Kidney (tissue), 14 donors: ENCODE results near the gene PLCL2. TPM values are rescaled to one million over a fixed set of nuclear protein-coding genes. Genes with fewer than 3 reads are reported as not detected.

Experiments used
- DNase-seq, 5 donors: peaks; one replicate each; pipeline ENCODE4 v3.0.0-alpha.2; 2013 to 2020
- FAIRE-seq: peaks from 2 replicates; lab custom pipeline; 2012; peaks lifted over from hg19 to GRCh38; lab: Jason Lieb, UNC
- H3K27ac ChIP-seq, 2 donors: one replicate each; pipeline ENCODE4 v1.7.0; 2013; ENCODE audit warnings: low read depth in 2 of 2, low read length in 2 of 2, inconsistent platforms in 1 of 2
- H3K27me3 ChIP-seq: one replicate; pipeline ENCODE4 v1.7.1; 2013; ENCODE audit warnings: low read length, inconsistent platforms; ENCODE audit not compliant: control insufficient read depth, insufficient read depth
- H3K36me3 ChIP-seq, 3 donors: one replicate each; pipeline versions ENCODE4 v1.7.0 to v1.7.1; 2013; ENCODE audit warnings: low read length in 3 of 3, control low read depth in 1 of 3, inconsistent platforms in 1 of 3; ENCODE audit not compliant: insufficient read depth in 3 of 3, control insufficient read depth in 2 of 3
- H3K4me1 ChIP-seq, 3 donors: one replicate each; pipeline versions ENCODE4 v1.7.0 to v1.7.1; 2013; ENCODE audit warnings: low read length in 3 of 3, inconsistent platforms in 1 of 3, low read depth in 1 of 3; ENCODE audit not compliant: control insufficient read depth in 2 of 3, insufficient read depth in 2 of 3
- H3K4me3 ChIP-seq, 3 donors: one replicate each; pipeline versions ENCODE4 v1.7.0 to v1.8.1; 2013; ENCODE audit warnings: low read length in 3 of 3, control low read depth in 1 of 3, inconsistent platforms in 1 of 3
- H3K9ac ChIP-seq, 3 donors: one replicate each; pipeline versions ENCODE4 v1.7.0 to v1.7.1; 2013; ENCODE audit warnings: low read length in 3 of 3, control low read depth in 1 of 3, inconsistent platforms in 1 of 3
- H3K9me3 ChIP-seq, 3 donors: one replicate each; pipeline versions ENCODE4 v1.7.0 to v1.7.1; 2013; ENCODE audit warnings: low read length in 3 of 3, control low read depth in 1 of 3, inconsistent platforms in 1 of 3; ENCODE audit not compliant: control insufficient read depth in 2 of 3, insufficient read depth in 1 of 3
- CTCF ChIP-seq: IDR thresholded peaks from 3 replicates; pipeline ENCODE4 v1.5.1; 2012; ENCODE audit warnings: mild to moderate bottlenecking, moderate library complexity, borderline replicate concordance; ENCODE audit not compliant: insufficient read depth; ENCODE audit errors: extremely low read depth
- intact Hi-C: fragments of 100-400 bp; cut with DNase I; formaldehyde crosslinking; loops from one replicate; pipeline ENCODE4 v1.11.1; 2022
- polyA plus RNA-seq: library from polyadenylated mRNA; stranded (reverse); fragments of 350-450 nt; fragmentation: Illumina TruSeq; extraction: RNeasy Lipid Tissue Mini Kit (QIAGEN cat#74804); gene quantifications from one replicate; pipeline ENCODE4 v1.2.3, GENCODE V29; 2014; ENCODE audit warnings: low read depth, low replicate concordance; ENCODE audit not compliant: insufficient read depth
- total RNA-seq: library from RNA; stranded (reverse); fragmentation: NEBNext Ultra II Directional; extraction: Animal tissue kit (Norgen Biotek cat#: 25700); gene quantifications from one replicate; pipeline ENCODE4 v1.2.1, GENCODE V29; 2021
- donor health status: control.
- donor health status: control.
- donor health status: control.
- donor health status: control.
- donor health status: control.
- donor health status: DM: yes; HTN: yes; CAD: no.
- donor health status: Normal renal cell carcinoma (clear cell type).

The PLCL2 gene
- total and polyA plus RNA-seq, 2 donors from 2014 or later: 10.5 to 19.1 TPM

- H3K4me1 ChIP-seq: peaks cover 0 to 6% (median 3%) of the 10 kb centered on the region in 3 donors
- no peak overlapping the region for H3K4me3 ChIP-seq
- intact Hi-C loops: no loop called here
- peaks cover 0 to 2% (median 0%) of the 10 kb centered on the region in 3 donors for H3K9me3 ChIP-seq
- no peaks in the 10 kb centered on the region for H3K36me3 ChIP-seq
- no peak overlapping the region for H3K9ac ChIP-seq
- H3K27ac ChIP-seq: no peak overlapping the region
- DNase-seq (no peak), FAIRE-seq (no peak)
- H3K27me3 ChIP-seq: no peaks in the 10 kb centered on the region
- TF ChIP-seq CTCF: no peak
Observed at GRCh38 chr3:16995601-16996000, 110.8 kb downstream of the PLCL2 start.

- intact Hi-C loops: no loop called here
- H3K9ac ChIP-seq: no peak overlapping the region
- no peak overlapping the region for H3K27ac ChIP-seq
- DNase-seq (no peak), FAIRE-seq (no peak)
- H3K4me1 ChIP-seq: peaks cover 0 to 4% (median 0%) of the 10 kb centered on the region in 3 donors
- no peaks in the 10 kb centered on the region for H3K27me3 ChIP-seq
- no peak overlapping the region for H3K4me3 ChIP-seq
- TF ChIP-seq CTCF: no peak
- H3K9me3 ChIP-seq: peaks cover 0 to 3% (median 0%) of the 10 kb centered on the region in 3 donors
- H3K36me3 ChIP-seq: no peaks in the 10 kb centered on the region
Observed at GRCh38 chr3:16998236-16998923, 113.6 kb downstream of the PLCL2 start.

- peaks cover 0 to 4% (median 0%) of the 10 kb centered on the region in 3 donors for H3K4me1 ChIP-seq
- H3K9me3 ChIP-seq: peaks cover 0 to 3% (median 0%) of the 10 kb centered on the region in 3 donors
- FAIRE-seq: no peak
- H3K4me3 ChIP-seq: no peak overlapping the region
- no peak overlapping the region for H3K27ac ChIP-seq
- H3K36me3 ChIP-seq: no peaks in the 10 kb centered on the region
- no peak for TF ChIP-seq CTCF
- intact Hi-C loops: no loop called here
- H3K9ac ChIP-seq: no peak overlapping the region
- H3K27me3 ChIP-seq: no peaks in the 10 kb centered on the region
- DNase-seq: no peak
Observed at GRCh38 chr3:16999161-16999560, 114.4 kb downstream of the PLCL2 start.

GRCh38 chr3:16999871-17000270 lies 115.1 kb downstream of the PLCL2 start:
- Histone ChIP-seq H3K4me3 (no peak overlapping the region), H3K4me1 (peaks cover 0 to 4% (median 0%) of the 10 kb centered on the region in 3 donors), H3K36me3 (no peaks in the 10 kb centered on the region), H3K27ac (no peak overlapping the region), H3K9ac (no peak overlapping the region), H3K9me3 (peaks cover 0 to 3% (median 0%) of the 10 kb centered on the region in 3 donors), H3K27me3 (no peaks in the 10 kb centered on the region)
- no peak for FAIRE-seq
- no peak for TF ChIP-seq CTCF
- intact Hi-C loops: no loop called here
- DNase-seq: no peak
